Endothelial cell (in vitro differentiated cells): ENCODE data around the gene MTR. TPM values are rescaled to one million over a fixed set of nuclear protein-coding genes. Genes with fewer than 3 reads are reported as not detected.

ENCODE experiments used
- DNase-seq: peaks from one replicate; pipeline ENCODE4 v3.0.0; 2021; ENCODE audit warnings: low spot score
- H3K27ac Mint-ChIP-seq: one replicate; pipeline ENCODE4 v1.8.0; 2021; ENCODE audit warnings: mixed read lengths, inconsistent platforms; ENCODE audit not compliant: unreplicated experiment
- H3K27me3 Mint-ChIP-seq: one replicate; pipeline ENCODE4 v1.8.0; 2021; ENCODE audit warnings: mild to moderate bottlenecking, moderate library complexity, mixed read lengths, inconsistent platforms; ENCODE audit not compliant: unreplicated experiment
- H3K36me3 Mint-ChIP-seq: one replicate; pipeline ENCODE4 v1.8.0; 2021; ENCODE audit warnings: mild to moderate bottlenecking, low read depth, mixed read lengths, inconsistent platforms; ENCODE audit not compliant: unreplicated experiment
- H3K4me1 Mint-ChIP-seq: one replicate; pipeline ENCODE4 v1.8.0; 2021; ENCODE audit warnings: mild to moderate bottlenecking, mixed read lengths, inconsistent platforms; ENCODE audit not compliant: unreplicated experiment
- H3K4me3 Mint-ChIP-seq: one replicate; pipeline ENCODE4 v1.8.0; 2021; ENCODE audit warnings: mild to moderate bottlenecking, mixed read lengths, inconsistent platforms; ENCODE audit not compliant: unreplicated experiment
- H3K9me3 Mint-ChIP-seq: one replicate; pipeline ENCODE4 v1.8.0; 2021; ENCODE audit warnings: mixed read lengths, inconsistent platforms; ENCODE audit not compliant: unreplicated experiment
- CTCF ChIP-seq: fragments of 200-600 bp; sonication (generic); IDR thresholded peaks from one replicate; pipeline ENCODE4 v1.5.0; 2021; ENCODE audit warnings: antibody characterized with exemption; ENCODE audit not compliant: unreplicated experiment
- total RNA-seq: library from RNA; stranded (reverse); fragmentation: NEBNext Ultra II Directional; extraction: Animal tissue kit (Norgen Biotek cat#: 25700); gene quantifications from one replicate; pipeline ENCODE4 v1.2.1, GENCODE V29; 2021; ENCODE audit not compliant: unreplicated experiment

Gene MTR
- total RNA-seq, 1 donor from 2014 or later = 44.5 TPM

GRCh38 chr1:236945002-236945401 lies 149.9 kb downstream of the MTR start:
- TF ChIP-seq CTCF = no peak
- no peaks in the 10 kb centered on the region for H3K9me3 Mint-ChIP-seq
- no peak for DNase-seq
- H3K27ac Mint-ChIP-seq = no peak overlapping the region
- H3K4me1 Mint-ChIP-seq = peaks cover 7% of the 10 kb centered on the region
- H3K4me3 Mint-ChIP-seq = no peak overlapping the region
- peaks cover 2% of the 10 kb centered on the region for H3K27me3 Mint-ChIP-seq
- H3K36me3 Mint-ChIP-seq = no peaks in the 10 kb centered on the region

- Mint-ChIP-seq H3K27ac (no peak overlapping the region), H3K4me3 (no peak overlapping the region), H3K9me3 (no peaks in the 10 kb centered on the region), H3K36me3 (no peaks in the 10 kb centered on the region), H3K4me1 (peaks cover 7% of the 10 kb centered on the region), H3K27me3 (no peaks in the 10 kb centered on the region)
- DNase-seq = no peak
- no peak for TF ChIP-seq CTCF
Measured at GRCh38 chr1:236947794-236948193, 152.7 kb downstream of the MTR start.

GRCh38 chr1:236948381-236948780 lies 153.3 kb downstream of the MTR start:
- TF ChIP-seq CTCF = no peak
- Mint-ChIP-seq H3K4me1 (peaks cover 7% of the 10 kb centered on the region), H3K36me3 (no peaks in the 10 kb centered on the region), H3K9me3 (no peaks in the 10 kb centered on the region), H3K27me3 (no peaks in the 10 kb centered on the region), H3K27ac (no peak overlapping the region), H3K4me3 (no peak overlapping the region)
- DNase-seq = no peak

- no peak overlapping the region for H3K4me3 Mint-ChIP-seq
Measured at GRCh38 chr1:236948996-236949395, 153.9 kb downstream of the MTR start.

GRCh38 chr1:236950365-236950764 lies 155.3 kb downstream of the MTR start:
- no peak overlapping the region for H3K27ac Mint-ChIP-seq
- H3K4me1 Mint-ChIP-seq = peaks cover 7% of the 10 kb centered on the region
- H3K4me3 Mint-ChIP-seq = no peak overlapping the region
- no peaks in the 10 kb centered on the region for H3K27me3 Mint-ChIP-seq
- no peaks in the 10 kb centered on the region for H3K36me3 Mint-ChIP-seq
- H3K9me3 Mint-ChIP-seq = no peaks in the 10 kb centered on the region
- TF ChIP-seq CTCF = no peak
- DNase-seq = no peak

More at GRCh38 chr1:236948996-236949395, 153.9 kb downstream of the MTR start:
- H3K4me1 Mint-ChIP-seq = peaks cover 7% of the 10 kb centered on the region
- no peaks in the 10 kb centered on the region for H3K9me3 Mint-ChIP-seq
- no peaks in the 10 kb centered on the region for H3K27me3 Mint-ChIP-seq
- H3K36me3 Mint-ChIP-seq = no peaks in the 10 kb centered on the region
- DNase-seq = no peak
- no peak overlapping the region for H3K27ac Mint-ChIP-seq
- no peak for TF ChIP-seq CTCF
